OCI-LY7 (cell line): ENCODE data around the gene CDK14. TPM values are rescaled to one million over a fixed set of nuclear protein-coding genes. Genes with fewer than 3 reads are reported as not detected.
A peak's percentile ranks its signal among the peaks of the same experiment; 100 is the strongest.

Experiments
- BruUV-seq: library from RNA; stranded (reverse); fragments of 400-500 nt; replicated peaks from 2 replicates; lab custom pipeline; 2021; lab: Mats Ljungman, UMichigan
- CTCF ChIA-PET: fragments of 300-600 bp; sonication (Branson Sonifier 250); formaldehyde crosslinking; loops from one replicate; lab custom pipeline; 2022; ENCODE audit warnings: antibody characterized with exemption; ENCODE audit not compliant: unreplicated experiment; lab: Charles Lee
- POLR2A ChIA-PET: fragments of 300-600 bp; sonication (Branson Sonifier 250); formaldehyde crosslinking; loops from one replicate; lab custom pipeline; 2022; ENCODE audit warnings: antibody characterized with exemption; lab: Charles Lee
- DNase-seq: peaks from one replicate; pipeline ENCODE4 v3.0.0-alpha.2; 2015; ENCODE audit warnings: low spot score
- H2AFZ ChIP-seq: fragments of 200-600 bp; sonication (generic), shearing (Covaris generic); 2 replicates; pipeline ENCODE4 v1.6.1; 2014; ENCODE audit warnings: mild to moderate bottlenecking, antibody characterized with exemption, low read length, moderate library complexity
- H3K27ac ChIP-seq: fragments of 200-600 bp; sonication (generic); 2 replicates; pipeline ENCODE4 v1.5.1; 2014; ENCODE audit warnings: mixed run types, low read depth, mild to moderate bottlenecking, moderate library complexity, low read length, inconsistent platforms; ENCODE audit not compliant: poor library complexity, severe bottlenecking
- H3K36me3 ChIP-seq: fragments of 200-600 bp; sonication (generic); 2 replicates; pipeline ENCODE4 v1.6.1; 2014; ENCODE audit warnings: mild to moderate bottlenecking, antibody characterized with exemption, low read length, moderate library complexity, mixed read lengths; ENCODE audit not compliant: insufficient read depth
- H3K4me1 ChIP-seq: fragments of 200-600 bp; sonication (generic); 2 replicates; pipeline ENCODE4 v1.5.1; 2014; ENCODE audit warnings: mild to moderate bottlenecking, low read length; ENCODE audit not compliant: insufficient read depth, poor library complexity, severe bottlenecking
- H3K4me2 ChIP-seq: fragments of 200-600 bp; sonication (generic); 2 replicates; pipeline ENCODE4 v1.6.1; 2014; ENCODE audit warnings: mild to moderate bottlenecking, low read length
- H3K4me3 ChIP-seq: fragments of 200-600 bp; sonication (generic); 2 replicates; pipeline ENCODE4 v1.5.1; 2014; ENCODE audit warnings: mild to moderate bottlenecking, low read depth, low read length; ENCODE audit not compliant: poor library complexity, severe bottlenecking
- H3K79me2 ChIP-seq: fragments of 200-600 bp; sonication (generic); 2 replicates; pipeline ENCODE4 v1.6.1; 2016; ENCODE audit warnings: low read depth, mild to moderate bottlenecking, low read length, moderate library complexity, mixed read lengths; ENCODE audit not compliant: insufficient read depth
- H3K9me2 ChIP-seq: fragments of 200-600 bp; sonication (generic); 2 replicates; pipeline ENCODE4 v1.6.1; 2016; ENCODE audit warnings: mild to moderate bottlenecking, low read length, mixed read lengths; ENCODE audit not compliant: insufficient read depth
- H3K9me3 ChIP-seq: fragments of 200-600 bp; sonication (generic); 2 replicates; pipeline ENCODE4 v1.6.1; 2014; ENCODE audit warnings: mild to moderate bottlenecking, mixed run types, low read length, mixed read lengths
- H4K20me1 ChIP-seq: fragments of 200-600 bp; sonication (generic); 2 replicates; pipeline ENCODE4 v1.6.1; 2014; ENCODE audit warnings: mild to moderate bottlenecking, antibody characterized with exemption, low read length, moderate library complexity, mixed read lengths; ENCODE audit not compliant: insufficient read depth
- EZH2phosphoT487 ChIP-seq: fragments of 200-600 bp; sonication (generic); IDR thresholded peaks from 2 replicates; pipeline ENCODE4 v1.6.1; 2018; ENCODE audit warnings: low read depth, borderline replicate concordance, mild to moderate bottlenecking, mixed run types, antibody characterized with exemption, low read length, moderate library complexity, mixed read lengths
- intact Hi-C: fragments of 100-400 bp; cut with micrococcal nuclease; formaldehyde crosslinking; loops from one replicate; pipeline ENCODE4 v1.10.0; 2022; ENCODE audit not compliant: unreplicated experiment
- total RNA-seq, 2 experiments: library from RNA; depleted of rRNA in 1 of 2; stranded (reverse); fragments of >200 nt in 1 of 2; shearing (Covaris generic) in 1 of 2; gene quantifications; 2 replicates each; pipeline ENCODE4 v1.2.3, GENCODE V29; 2014 to 2022
- TF ChIP-seq, protein P1 (sequence below): fragments of 200-600 bp; sonication (generic); conservative IDR thresholded peaks from 2 replicates; pipeline ENCODE4 v1.5.1; 2014; ENCODE audit warnings: mild to moderate bottlenecking, antibody characterized with exemption, low read length, moderate library complexity, mixed read lengths

The CDK14 gene
- total RNA-seq, 2 experiments from 2014 or later, result 90.7 to 111 TPM

DNA sequence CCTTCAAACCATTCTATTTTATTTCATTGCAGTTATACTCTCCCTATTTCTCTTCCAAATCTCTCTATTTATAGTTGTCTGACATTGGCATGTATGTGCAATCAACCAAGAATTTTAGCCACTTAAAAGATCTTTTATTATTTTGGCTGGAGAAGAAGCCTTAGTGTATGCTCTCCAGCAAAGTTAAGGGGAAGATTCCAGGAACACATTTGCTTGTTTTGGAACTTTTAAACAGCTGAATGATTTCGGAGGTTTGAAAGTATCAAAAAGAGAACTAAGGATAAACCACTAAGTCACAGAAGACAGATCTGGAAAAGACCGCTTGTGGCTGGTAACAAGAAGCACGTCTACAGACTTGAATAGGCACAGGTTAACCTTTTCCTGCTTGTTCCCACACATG lies 485.9 kb downstream of the CDK14 start:
- ChIA-PET POLR2A (interaction anchor here (0.7 kb wide), 1 partner anchor 531 kb away, joined by 3 read pairs; no protein-coding TSS in a partner anchor), CTCF (no interaction called here)
- no peak for DNase-seq
- Histone ChIP-seq H3K27ac (no peak overlapping the region), H2AFZ (no peak overlapping the region), H3K4me1 (peaks cover 10% of the 10 kb centered on the region), H3K36me3 (peaks cover 22% of the 10 kb centered on the region), H3K9me3 (no peaks in the 10 kb centered on the region), H3K4me2 (no peak overlapping the region), H3K4me3 (no peak overlapping the region), H4K20me1 (0 out of 2 replicates have a peak, but pooled peaks cover 3% of the 10 kb centered on the region), H3K9me2 (no peaks in the 10 kb centered on the region), H3K79me2 (no peaks in the 10 kb centered on the region)
- TF ChIP-seq, protein P1, sequence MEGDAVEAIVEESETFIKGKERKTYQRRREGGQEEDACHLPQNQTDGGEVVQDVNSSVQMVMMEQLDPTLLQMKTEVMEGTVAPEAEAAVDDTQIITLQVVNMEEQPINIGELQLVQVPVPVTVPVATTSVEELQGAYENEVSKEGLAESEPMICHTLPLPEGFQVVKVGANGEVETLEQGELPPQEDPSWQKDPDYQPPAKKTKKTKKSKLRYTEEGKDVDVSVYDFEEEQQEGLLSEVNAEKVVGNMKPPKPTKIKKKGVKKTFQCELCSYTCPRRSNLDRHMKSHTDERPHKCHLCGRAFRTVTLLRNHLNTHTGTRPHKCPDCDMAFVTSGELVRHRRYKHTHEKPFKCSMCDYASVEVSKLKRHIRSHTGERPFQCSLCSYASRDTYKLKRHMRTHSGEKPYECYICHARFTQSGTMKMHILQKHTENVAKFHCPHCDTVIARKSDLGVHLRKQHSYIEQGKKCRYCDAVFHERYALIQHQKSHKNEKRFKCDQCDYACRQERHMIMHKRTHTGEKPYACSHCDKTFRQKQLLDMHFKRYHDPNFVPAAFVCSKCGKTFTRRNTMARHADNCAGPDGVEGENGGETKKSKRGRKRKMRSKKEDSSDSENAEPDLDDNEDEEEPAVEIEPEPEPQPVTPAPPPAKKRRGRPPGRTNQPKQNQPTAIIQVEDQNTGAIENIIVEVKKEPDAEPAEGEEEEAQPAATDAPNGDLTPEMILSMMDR, result no peak
- TF ChIP-seq EZH2phosphoT487, result no peak
- intact Hi-C loops, result no loop called here
- BruUV-seq, result no TSS peak

DNA sequence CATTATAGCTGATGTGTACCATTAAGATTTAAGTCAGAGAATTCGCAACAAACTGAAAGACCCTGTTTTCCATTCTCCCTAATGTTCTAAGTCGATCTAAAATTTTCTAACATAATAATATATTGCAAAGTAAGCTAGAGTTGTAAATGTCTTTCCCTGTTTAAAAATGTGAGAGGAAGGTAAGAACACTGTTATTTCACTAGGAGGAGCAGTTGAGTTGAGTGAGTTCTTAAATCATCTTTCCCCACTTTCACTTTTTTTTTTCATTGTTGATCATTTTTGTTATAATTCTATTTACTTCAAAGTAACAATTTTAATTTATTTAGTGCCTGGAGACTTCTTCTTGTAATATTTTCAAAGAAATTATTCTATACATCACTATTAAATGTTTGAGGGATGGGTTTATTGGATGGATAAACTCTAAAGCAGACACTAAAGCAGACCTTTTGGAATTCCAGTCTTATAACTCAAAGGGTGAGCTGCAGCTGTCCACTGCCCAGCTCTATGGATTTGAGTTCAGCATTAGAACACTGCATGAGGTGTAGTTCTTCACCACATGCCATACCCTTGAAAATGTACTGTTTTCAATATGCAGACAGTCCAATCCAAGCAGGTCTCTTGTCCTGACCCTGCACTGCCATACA lies 486.9 kb downstream of the CDK14 start:
- Histone ChIP-seq H3K4me2 (no peak overlapping the region), H4K20me1 (0 out of 2 replicates have a peak, but pooled peaks cover 3% of the 10 kb centered on the region), H3K9me2 (no peaks in the 10 kb centered on the region), H3K36me3 (peaks cover 22% of the 10 kb centered on the region), H3K4me3 (no peak overlapping the region), H3K4me1 (peaks cover 10% of the 10 kb centered on the region), H3K9me3 (no peaks in the 10 kb centered on the region), H3K27ac (no peak overlapping the region), H3K79me2 (no peaks in the 10 kb centered on the region), H2AFZ (no peak overlapping the region)
- CTCF ChIA-PET, result no interaction called here
- POLR2A ChIA-PET, result interaction anchor here (0.7 kb wide), 1 partner anchor 673 kb away, joined by 4 read pairs; no protein-coding TSS in a partner anchor
- BruUV-seq, result no TSS peak
- intact Hi-C loops, result no loop called here
- TF ChIP-seq, protein P1, result peak; percentile 77
- TF ChIP-seq EZH2phosphoT487, result no peak
- peak; percentile 23 for DNase-seq
